PC-9 (cell line): Measurements from ENCODE around the gene ZNF107. TPM values are rescaled to one million over a fixed set of nuclear protein-coding genes. Genes with fewer than 3 reads are reported as not detected.

Experiments used
- BruUV-seq: library from RNA; stranded (reverse); fragments of 400-500 nt; replicated peaks from 2 replicates; lab custom pipeline; 2021; lab: Mats Ljungman, UMichigan
- CTCF ChIA-PET: fragments of 300-600 bp; sonication (Branson Sonifier 250); formaldehyde crosslinking; loops from one replicate; lab custom pipeline; 2022; ENCODE audit warnings: antibody characterized with exemption; lab: Charles Lee
- POLR2A ChIA-PET: fragments of 300-600 bp; sonication (Branson Sonifier 250); formaldehyde crosslinking; loops from one replicate; lab custom pipeline; 2022; ENCODE audit warnings: antibody characterized with exemption; ENCODE audit not compliant: unreplicated experiment; lab: Charles Lee
- DNase-seq, 2 experiments: peaks; one replicate each; pipeline versions ENCODE4 v3.0.0 to v3.0.0-alpha.2; 2015 to 2022; ENCODE audit warnings: mixed read lengths in 1 of 2
- H2AFZ ChIP-seq: fragments of 200-600 bp; sonication (generic); 2 replicates; pipeline ENCODE4 v1.8.1; 2017; ENCODE audit warnings: antibody characterized with exemption
- H3F3A ChIP-seq: fragments of 200-600 bp; sonication (generic); 2 replicates; pipeline ENCODE4 v1.8.1; 2017; ENCODE audit warnings: antibody characterized with exemption, mild to moderate bottlenecking, low read depth; ENCODE audit not compliant: insufficient read depth
- H3K27ac ChIP-seq: fragments of 200-600 bp; sonication (generic); 2 replicates; pipeline ENCODE4 v1.6.1; 2016; ENCODE audit warnings: mixed run types
- H3K27me3 ChIP-seq: fragments of 200-600 bp; sonication (generic); 2 replicates; pipeline ENCODE4 v1.6.1; 2016; ENCODE audit warnings: low read depth, mixed run types; ENCODE audit not compliant: insufficient read depth
- H3K36me3 ChIP-seq: fragments of 200-600 bp; sonication (generic); 2 replicates; pipeline ENCODE4 v1.6.1; 2016; ENCODE audit warnings: low read depth, mixed run types
- H3K4me1 ChIP-seq: fragments of 200-600 bp; sonication (generic); replicated peaks from 2 replicates; pipeline ENCODE4 v1.6.1; 2016; ENCODE audit warnings: mixed run types; ENCODE audit not compliant: insufficient read depth
- H3K4me2 ChIP-seq: fragments of 200-600 bp; sonication (generic); 2 replicates; pipeline ENCODE4 v1.6.1; 2017; ENCODE audit warnings: mixed run types
- H3K4me3 ChIP-seq: fragments of 200-600 bp; sonication (generic); 2 replicates; pipeline ENCODE4 v1.6.1; 2016; ENCODE audit warnings: mixed run types
- H3K79me2 ChIP-seq: fragments of 200-600 bp; sonication (generic); 2 replicates; pipeline ENCODE4 v1.6.1; 2017; ENCODE audit warnings: low read depth, mixed run types
- H3K9me2 ChIP-seq: fragments of 200-600 bp; sonication (generic); 2 replicates; pipeline ENCODE4 v1.8.1; 2017; ENCODE audit warnings: mild to moderate bottlenecking; ENCODE audit not compliant: insufficient read depth
- H3K9me3 ChIP-seq: fragments of 200-600 bp; sonication (generic); 2 replicates; pipeline ENCODE4 v1.8.1; 2016; ENCODE audit warnings: low read depth; ENCODE audit not compliant: insufficient read depth
- H4K20me1 ChIP-seq: fragments of 200-600 bp; sonication (generic); 2 replicates; pipeline ENCODE4 v1.8.1; 2017; ENCODE audit not compliant: insufficient read depth
- EZH2 ChIP-seq: fragments of 200-600 bp; sonication (generic); IDR thresholded peaks from 2 replicates; pipeline ENCODE4 v1.8.0; 2017; ENCODE audit warnings: antibody characterized with exemption, low read depth
- intact Hi-C: fragments of 100-400 bp; cut with micrococcal nuclease; formaldehyde crosslinking; loops from one replicate; pipeline ENCODE4 v1.10.0; 2022; ENCODE audit not compliant: unreplicated experiment
- total RNA-seq: library from RNA; stranded (reverse); gene quantifications from 2 replicates; pipeline ENCODE4 v1.2.3, GENCODE V29; 2021
- TF ChIP-seq, protein P1 (sequence below): fragments of 200-600 bp; sonication (generic); conservative IDR thresholded peaks from 2 replicates; pipeline ENCODE4 v1.6.1; 2017; ENCODE audit warnings: mixed run types, antibody characterized with exemption, mild to moderate bottlenecking, moderate library complexity

The ZNF107 gene
- total RNA-seq, 1 experiment from 2014 or later: 6.0 TPM

DNA sequence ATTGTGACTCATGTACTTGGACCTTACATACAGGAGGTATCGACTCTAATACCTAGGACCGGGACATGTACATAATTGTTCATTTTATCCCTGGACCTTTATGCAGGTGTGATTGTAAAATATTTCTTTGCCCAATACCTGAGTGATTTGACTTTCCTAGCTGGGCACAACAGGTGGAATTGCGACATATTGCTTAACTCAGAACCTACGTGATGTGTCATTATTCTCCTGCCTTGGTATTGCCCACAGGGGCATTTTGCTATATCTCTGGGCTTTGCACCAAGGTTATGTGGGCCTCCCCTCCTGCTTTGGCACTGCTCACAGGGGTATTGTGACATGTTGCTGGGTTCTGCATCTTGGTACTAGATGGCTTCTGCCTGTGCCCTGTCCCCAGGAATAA is 23.9 kb upstream of the ZNF107 start:
- no peak overlapping the region for H3K4me2 ChIP-seq
- H2AFZ ChIP-seq: no peak overlapping the region
- no peaks in the 10 kb centered on the region for H3K4me1 ChIP-seq
- no TSS peak for BruUV-seq
- ChIA-PET POLR2A (no interaction called here), CTCF (no interaction called here)
- no peak overlapping the region for H3K4me3 ChIP-seq
- H4K20me1 ChIP-seq: no peaks in the 10 kb centered on the region
- no peaks in the 10 kb centered on the region for H3F3A ChIP-seq
- H3K9me3 ChIP-seq: no peaks in the 10 kb centered on the region
- TF ChIP-seq, protein P1, sequence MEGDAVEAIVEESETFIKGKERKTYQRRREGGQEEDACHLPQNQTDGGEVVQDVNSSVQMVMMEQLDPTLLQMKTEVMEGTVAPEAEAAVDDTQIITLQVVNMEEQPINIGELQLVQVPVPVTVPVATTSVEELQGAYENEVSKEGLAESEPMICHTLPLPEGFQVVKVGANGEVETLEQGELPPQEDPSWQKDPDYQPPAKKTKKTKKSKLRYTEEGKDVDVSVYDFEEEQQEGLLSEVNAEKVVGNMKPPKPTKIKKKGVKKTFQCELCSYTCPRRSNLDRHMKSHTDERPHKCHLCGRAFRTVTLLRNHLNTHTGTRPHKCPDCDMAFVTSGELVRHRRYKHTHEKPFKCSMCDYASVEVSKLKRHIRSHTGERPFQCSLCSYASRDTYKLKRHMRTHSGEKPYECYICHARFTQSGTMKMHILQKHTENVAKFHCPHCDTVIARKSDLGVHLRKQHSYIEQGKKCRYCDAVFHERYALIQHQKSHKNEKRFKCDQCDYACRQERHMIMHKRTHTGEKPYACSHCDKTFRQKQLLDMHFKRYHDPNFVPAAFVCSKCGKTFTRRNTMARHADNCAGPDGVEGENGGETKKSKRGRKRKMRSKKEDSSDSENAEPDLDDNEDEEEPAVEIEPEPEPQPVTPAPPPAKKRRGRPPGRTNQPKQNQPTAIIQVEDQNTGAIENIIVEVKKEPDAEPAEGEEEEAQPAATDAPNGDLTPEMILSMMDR: no peak
- no peak for TF ChIP-seq EZH2
- intact Hi-C loops: no loop called here
- no peak overlapping the region for H3K27ac ChIP-seq
- H3K79me2 ChIP-seq: no peaks in the 10 kb centered on the region
- DNase-seq: no peak
- H3K9me2 ChIP-seq: no peaks in the 10 kb centered on the region
- no peaks in the 10 kb centered on the region for H3K27me3 ChIP-seq
- no peaks in the 10 kb centered on the region for H3K36me3 ChIP-seq

DNA sequence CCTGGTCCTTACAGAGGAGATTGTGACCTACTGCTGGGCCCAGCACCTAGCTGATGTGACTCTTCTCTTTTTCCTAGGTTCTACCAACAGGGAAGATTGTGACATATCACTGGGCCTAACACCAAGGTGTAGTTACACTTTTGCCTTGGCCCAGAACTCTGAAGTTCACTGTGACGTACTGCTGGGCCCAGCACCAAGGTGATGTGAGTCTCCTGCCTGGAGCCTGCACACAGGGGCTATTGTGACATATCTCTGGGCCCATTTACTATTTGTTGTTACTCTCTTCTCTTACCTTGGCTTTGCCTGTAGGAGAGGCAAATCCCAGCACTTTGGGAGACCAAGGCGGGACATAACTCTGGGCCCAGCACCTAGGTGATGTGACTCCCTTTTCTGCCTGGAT is 23.1 kb upstream of the ZNF107 start:
- Histone ChIP-seq H3K9me2 (no peaks in the 10 kb centered on the region), H3K9me3 (no peaks in the 10 kb centered on the region), H2AFZ (no peak overlapping the region), H3K4me2 (no peak overlapping the region), H3K79me2 (no peaks in the 10 kb centered on the region), H3K4me3 (no peak overlapping the region), H4K20me1 (no peaks in the 10 kb centered on the region), H3K27me3 (no peaks in the 10 kb centered on the region), H3F3A (no peaks in the 10 kb centered on the region), H3K4me1 (no peaks in the 10 kb centered on the region), H3K27ac (no peak overlapping the region), H3K36me3 (no peaks in the 10 kb centered on the region)
- intact Hi-C loops: no loop called here
- ChIA-PET POLR2A (no interaction called here), CTCF (no interaction called here)
- no TSS peak for BruUV-seq
- no peak for TF ChIP-seq EZH2
- TF ChIP-seq, protein P1: no peak
- DNase-seq: no peak

DNA sequence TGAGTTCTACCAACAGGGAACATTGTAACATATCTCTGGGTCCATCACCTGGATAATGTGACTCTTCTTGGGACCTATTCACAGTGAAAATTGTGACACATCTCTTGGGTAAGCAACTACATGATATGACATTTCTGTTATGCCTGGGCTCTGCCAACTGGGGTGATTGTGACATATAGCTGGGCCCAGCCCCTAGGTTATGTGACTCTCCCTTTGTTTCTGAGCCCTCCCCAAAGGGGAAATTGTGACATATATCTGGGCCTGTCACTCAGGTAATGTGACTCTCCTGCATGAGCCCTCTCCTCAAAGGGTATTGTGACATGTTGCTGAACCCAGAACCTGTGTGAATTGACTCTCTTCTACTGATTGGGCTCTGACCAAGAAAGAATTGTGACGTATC is 22.4 kb upstream of the ZNF107 start:
- TF ChIP-seq EZH2: no peak
- TF ChIP-seq, protein P1: no peak
- Histone ChIP-seq H3F3A (no peaks in the 10 kb centered on the region), H3K79me2 (no peaks in the 10 kb centered on the region), H3K4me1 (no peaks in the 10 kb centered on the region), H3K36me3 (no peaks in the 10 kb centered on the region), H3K27ac (no peak overlapping the region), H3K27me3 (no peaks in the 10 kb centered on the region), H4K20me1 (no peaks in the 10 kb centered on the region), H3K9me3 (no peaks in the 10 kb centered on the region), H3K9me2 (no peaks in the 10 kb centered on the region), H3K4me3 (no peak overlapping the region), H2AFZ (no peak overlapping the region), H3K4me2 (no peak overlapping the region)
- BruUV-seq: no TSS peak
- POLR2A ChIA-PET: no interaction called here
- intact Hi-C loops: no loop called here
- CTCF ChIA-PET: no interaction called here
- no peak for DNase-seq
